Stimulated activated CD8-positive, alpha-beta memory T cell treated with anti-CD3 and anti-CD28 coated beads, Interleukin-15, amount 100 ng/mL, for 1 hour (primary cell): ENCODE data around the gene PLCB3.
"Not testable (repeated sequence)": the region's sequence is repeated elsewhere in the genome, so short reads cannot be mapped to it uniquely, and the experiment has no call there.

Experiments used
- DNase-seq: peaks from one replicate; pipeline ENCODE4 v3.0.0-alpha.2; 2020; ENCODE audit warnings: low read depth

The PLCB3 gene

GRCh38 chr11:64237484-64237951, 13.8 kb upstream of the PLCB3 start:
- DNase-seq: no peak

- DNase-seq: no peak
Measured at GRCh38 chr11:64238076-64238475, 13.3 kb upstream of the PLCB3 start.

- DNase-seq: no peak
Measured at GRCh38 chr11:64238999-64239398, 12.3 kb upstream of the PLCB3 start.

- no peak for DNase-seq
Measured at GRCh38 chr11:64239662-64240434, 11.5 kb upstream of the PLCB3 start.

- DNase-seq: peak; percentile 88
Measured at GRCh38 chr11:64240435-64241240, 10.7 kb upstream of the PLCB3 start, which contains the start of gene FKBP2. FKBP2 (plus strand) TSS chr11:64241095; CDS start chr11:64242388, 1,293 bp downstream.

- no peak for DNase-seq
Measured at GRCh38 chr11:64241241-64241490, 10.2 kb upstream of the PLCB3 start.

GRCh38 chr11:64241491-64242374, 9.6 kb upstream of the PLCB3 start:
- peak; percentile 99 for DNase-seq

GRCh38 chr11:64243236-64243854, 8.0 kb upstream of the PLCB3 start:
- DNase-seq: no peak

GRCh38 chr11:64244107-64244506, 7.2 kb upstream of the PLCB3 start:
- no peak for DNase-seq

GRCh38 chr11:64244966-64245365, 6.4 kb upstream of the PLCB3 start:
- DNase-seq: no peak

GRCh38 chr11:64245401-64245796, 5.9 kb upstream of the PLCB3 start:
- no peak for DNase-seq

- peak; percentile 44 for DNase-seq
Measured at GRCh38 chr11:64245797-64246620, 5.3 kb upstream of the PLCB3 start.

GRCh38 chr11:64246621-64246870, 4.8 kb upstream of the PLCB3 start:
- DNase-seq: not testable (repeated sequence)

- peak; percentile 54 for DNase-seq
Measured at GRCh38 chr11:64246871-64247728, 4.2 kb upstream of the PLCB3 start, which contains the start of gene PPP1R14B. PPP1R14B (minus strand) TSS chr11:64246943; CDS start chr11:64246673, 270 bp downstream.

GRCh38 chr11:64247729-64248531, 3.4 kb upstream of the PLCB3 start:
- no peak for DNase-seq

- DNase-seq: no peak
Measured at GRCh38 chr11:64248578-64248977, 2.8 kb upstream of the PLCB3 start.

- no peak for DNase-seq
Measured at GRCh38 chr11:64249038-64249437, 2.3 kb upstream of the PLCB3 start.

GRCh38 chr11:64249563-64250414, 1.5 kb upstream of the PLCB3 start:
- no peak for DNase-seq
